ENCODE results near the gene APOBR. TPM values are rescaled to one million over a fixed set of nuclear protein-coding genes. Genes with fewer than 3 reads are reported as not detected.
"Not testable (repeated sequence)": the region's sequence is repeated elsewhere in the genome, so short reads cannot be mapped to it uniquely, and the experiment has no call there.

The APOBR gene
- total RNA-seq, 4 donors from 2014 or later: 0.07 to 0.49 (median 0.28) TPM

- intact Hi-C loops (cut with DNase I; ENCODE audit: low total_unique reads): no loop called here
Observed at GRCh38 chr16:28520672-28521071, 26.2 kb downstream of the APOBR start.

GRCh38 chr16:28521436-28521835, 27.0 kb downstream of the APOBR start:
- Histone ChIP-seq H3K4me3 (no peak overlapping the region), H3K9me3 (no peaks in the 10 kb centered on the region), H3K36me3 (no peaks in the 10 kb centered on the region), H3K27me3 (no peaks in the 10 kb centered on the region), H3K27ac (no peak overlapping the region), H3K4me1 (no peaks in the 10 kb centered on the region)
- DNase-seq: no peak
- intact Hi-C loops (cut with DNase I; ENCODE audit: low total_unique reads): no loop called here
- TF ChIP-seq POLR2A (IDR thresholded peaks at IDR 0.05): no peak
- TF ChIP-seq CTCF (IDR thresholded peaks at IDR 0.05): no peak

More at GRCh38 chr16:28520672-28521071, 26.2 kb downstream of the APOBR start:
- H3K27me3 ChIP-seq: no peaks in the 10 kb centered on the region
- no peak overlapping the region for H3K27ac ChIP-seq
- DNase-seq: no peak
- no peaks in the 10 kb centered on the region for H3K9me3 ChIP-seq
- no peaks in the 10 kb centered on the region for H3K4me1 ChIP-seq
- H3K36me3 ChIP-seq: no peaks in the 10 kb centered on the region
- no peak overlapping the region for H3K4me3 ChIP-seq
- TF ChIP-seq POLR2A (IDR thresholded peaks at IDR 0.05) (no peak), CTCF (IDR thresholded peaks at IDR 0.05) (no peak)

DNA sequence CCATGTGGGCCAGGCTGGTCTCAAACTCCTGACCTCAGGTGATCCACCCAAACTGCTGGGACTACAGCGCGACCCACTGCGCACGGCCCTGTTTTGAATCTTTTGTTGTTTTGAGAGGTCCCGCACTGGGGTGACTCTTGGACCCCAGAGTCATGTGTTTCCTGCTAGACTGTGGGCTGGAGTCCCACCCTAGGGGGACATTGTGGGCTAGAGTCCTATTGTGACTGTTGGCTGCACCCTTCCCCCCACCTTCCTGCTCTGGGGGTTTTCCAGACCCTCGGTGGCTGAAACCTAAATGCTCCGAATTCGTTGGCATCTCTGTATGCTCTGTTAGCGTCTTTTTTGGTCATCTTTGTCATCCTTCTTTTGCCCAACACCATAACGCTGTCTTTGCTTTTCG, 28.3 kb downstream of the APOBR start:
- Histone ChIP-seq H3K36me3 (no peaks in the 10 kb centered on the region), H3K9me3 (no peaks in the 10 kb centered on the region), H3K27me3 (no peaks in the 10 kb centered on the region), H3K4me3 (no peak overlapping the region), H3K27ac (no peak overlapping the region), H3K4me1 (no peaks in the 10 kb centered on the region)
- no peak for DNase-seq
- TF ChIP-seq POLR2A (IDR thresholded peaks at IDR 0.05) (no peak), CTCF (IDR thresholded peaks at IDR 0.05) (no peak)
- intact Hi-C loops (cut with DNase I; ENCODE audit: low total_unique reads): no loop called here

DNA sequence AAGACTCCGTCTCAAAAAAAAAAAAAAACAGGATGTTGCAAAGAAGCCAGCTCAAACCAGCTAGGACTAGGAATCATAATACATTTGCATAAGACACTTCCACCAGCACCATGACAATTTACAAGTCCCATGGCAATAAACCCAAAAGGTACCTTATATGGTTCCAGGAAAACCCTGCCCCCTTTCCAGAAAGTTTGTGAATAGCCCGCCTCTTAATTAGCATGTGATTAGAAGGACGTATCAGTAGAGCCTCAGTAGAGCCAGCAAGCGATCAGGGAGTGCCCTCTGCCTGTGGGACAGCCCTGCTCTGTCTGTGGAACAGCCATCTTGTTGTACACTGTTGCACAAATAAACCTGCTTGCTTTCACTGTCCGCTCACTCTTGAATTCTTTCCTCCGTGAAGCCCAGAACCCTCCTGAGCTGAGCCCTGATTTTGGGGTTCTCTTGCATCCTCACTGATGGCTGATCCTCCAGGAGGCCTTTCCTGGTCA, 30.3 kb downstream of the APOBR start:
- Histone ChIP-seq H3K4me3 (no peak overlapping the region), H3K27ac (no peak overlapping the region), H3K27me3 (no peaks in the 10 kb centered on the region), H3K36me3 (no peaks in the 10 kb centered on the region), H3K9me3 (no peaks in the 10 kb centered on the region), H3K4me1 (no peaks in the 10 kb centered on the region)
- TF ChIP-seq CTCF (IDR thresholded peaks at IDR 0.05) (no peak), POLR2A (IDR thresholded peaks at IDR 0.05) (no peak)
- intact Hi-C loops (cut with DNase I; ENCODE audit: low total_unique reads): no loop called here
- no peak for DNase-seq

GRCh38 chr16:28526201-28527099, 32.0 kb downstream of the APOBR start:
- TF ChIP-seq POLR2A (IDR thresholded peaks at IDR 0.05): no peak
- TF ChIP-seq CTCF (IDR thresholded peaks at IDR 0.05): no peak
- Histone ChIP-seq H3K9me3 (no peaks in the 10 kb centered on the region), H3K36me3 (no peaks in the 10 kb centered on the region), H3K4me3 (no peak overlapping the region), H3K4me1 (no peaks in the 10 kb centered on the region), H3K27ac (no peak overlapping the region), H3K27me3 (no peaks in the 10 kb centered on the region)
- DNase-seq: no peak
- intact Hi-C loops (cut with DNase I; ENCODE audit: low total_unique reads): no loop called here

DNA sequence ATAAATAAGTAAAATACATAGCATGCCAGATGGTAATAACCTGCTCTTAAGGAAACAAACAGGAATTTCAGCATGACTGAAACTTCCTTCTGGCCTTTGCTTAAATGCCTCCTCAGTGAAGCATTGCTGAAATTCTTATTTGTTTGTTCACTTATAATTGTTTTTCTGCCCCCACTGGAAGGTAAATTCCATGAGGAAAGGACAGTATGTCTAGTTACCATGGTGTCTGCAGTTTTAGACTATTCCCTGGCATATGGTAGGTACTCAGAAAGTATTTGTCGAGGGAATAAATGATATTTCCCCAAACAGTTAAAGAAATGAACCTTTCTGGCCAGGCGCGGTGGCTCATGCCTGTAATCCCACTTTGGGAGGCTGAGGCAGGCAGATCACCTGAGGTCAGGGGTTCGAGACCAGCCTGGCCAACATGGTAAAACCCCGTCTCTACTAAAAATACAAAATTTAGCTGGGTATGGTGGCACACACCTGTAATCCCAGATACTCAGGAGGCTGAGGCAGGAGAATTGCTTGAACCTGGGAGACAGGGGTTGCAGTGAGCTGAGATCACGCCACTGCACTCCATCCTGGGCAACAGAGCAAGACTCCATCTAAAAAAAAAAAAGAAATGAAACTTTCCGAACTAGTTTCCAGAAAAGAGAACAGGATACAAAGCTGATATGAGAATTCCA, 32.8 kb downstream of the APOBR start:
- H3K27ac ChIP-seq; intact Hi-C loops (cut with DNase I; ENCODE audit: low total_unique reads); H3K27me3 ChIP-seq; H3K36me3 ChIP-seq; H3K4me1 ChIP-seq; DNase-seq; H3K9me3 ChIP-seq; H3K4me3 ChIP-seq: not testable (repeated sequence)
